HCT116 (cell line): ENCODE measurements around the gene ACVR1. TPM values are rescaled to one million over a fixed set of nuclear protein-coding genes. Genes with fewer than 3 reads are reported as not detected.

Experiments
- ATAC-seq: fragments of 200-7000 bp; cut with Tn5 transposase; 2 replicates; pipeline ENCODE4 v1.9.1; 2020; ENCODE audit warnings: mild to moderate bottlenecking, moderate library complexity
- BruUV-seq: library from RNA; stranded (reverse); fragments of 400-500 nt; replicated peaks from 2 replicates; lab custom pipeline; 2021; lab: Mats Ljungman, UMichigan
- CTCF ChIA-PET: fragments of 300-600 bp; sonication (Branson Sonifier 250); formaldehyde crosslinking; loops from one replicate; lab custom pipeline; 2021; ENCODE audit warnings: antibody characterized with exemption; lab: Charles Lee
- POLR2A ChIA-PET: fragments of 300-600, 350-600 bp; sonication (Branson Sonifier 250); formaldehyde crosslinking; loops from one replicate; lab custom pipeline; 2021; ENCODE audit warnings: antibody characterized with exemption; lab: Charles Lee
- RAD21 ChIA-PET, 2 experiments: fragments of 300-600 bp; sonication (Branson Sonifier 250); formaldehyde crosslinking; loops; one replicate each; lab custom pipeline; 2023; ENCODE audit warnings: low total read pairs in 2 of 2; ENCODE audit not compliant: uncharacterized antibody in 2 of 2, unreplicated experiment in 2 of 2, low non-redundant PET in 1 of 2; lab: Charles Lee
- DNase-seq: peaks from one replicate; pipeline ENCODE4 v3.0.0-alpha.2; 2010; ENCODE audit warnings: low read depth, low spot score
- H2AFZ ChIP-seq: fragments of 200-600 bp; shearing (Covaris generic), sonication (generic); 2 replicates; pipeline ENCODE4 v1.6.1; 2017; ENCODE audit warnings: low read depth, mixed run types, mixed read lengths, antibody characterized with exemption, low read length; ENCODE audit not compliant: poor library complexity, severe bottlenecking
- H3K27ac ChIP-seq: 2 replicates; pipeline ENCODE4 v1.5.1; 2012; ENCODE audit warnings: low read depth, low read length
- H3K27me3 ChIP-seq: fragments of 200-600 bp; sonication (generic); 2 replicates; pipeline ENCODE4 v1.6.1; 2016; ENCODE audit warnings: mixed run types, low read length, mixed read lengths; ENCODE audit not compliant: insufficient read depth
- H3K36me3 ChIP-seq, 2 experiments: fragments of 200-500 bp in 1 of 2; fragments of 200-600 bp in 1 of 2; sonication (Bioruptor generic) in 1 of 2; sonication (generic) in 1 of 2; 2 replicates each; pipeline versions ENCODE4 v1.5.1 to v1.6.1; 2014 to 2016; ENCODE audit warnings: low read length in 2 of 2, inconsistent platforms in 1 of 2, mixed read lengths in 1 of 2, mixed run types in 1 of 2; ENCODE audit not compliant: insufficient read depth in 2 of 2, control insufficient read depth in 1 of 2
- H3K4me1 ChIP-seq, 2 experiments: fragments of 200-600 bp in 1 of 2; sonication (generic) in 1 of 2; 2 replicates each; pipeline versions ENCODE4 v1.5.1 to v1.6.1; 2012 to 2017; ENCODE audit warnings: low read length in 2 of 2, inconsistent platforms in 1 of 2, mild to moderate bottlenecking in 1 of 2, mixed read lengths in 1 of 2, mixed run types in 1 of 2, moderate library complexity in 1 of 2; ENCODE audit not compliant: insufficient read depth in 2 of 2, control insufficient read depth in 1 of 2
- H3K4me2 ChIP-seq: fragments of 200-600 bp; sonication (generic); 2 replicates; pipeline ENCODE4 v1.6.1; 2017; ENCODE audit warnings: mixed run types, low read length, mixed read lengths
- H3K4me3 ChIP-seq, 2 experiments: fragments of 200-600 bp in 1 of 2; sonication (generic) in 1 of 2; replicated peaks in 1 of 2; 2 replicates each; pipeline ENCODE4 v1.5.1; 2011 to 2016; ENCODE audit warnings: low read length in 2 of 2, control low read depth in 1 of 2, low read depth in 1 of 2, mild to moderate bottlenecking in 1 of 2, mixed read lengths in 1 of 2, mixed run types in 1 of 2
- H3K79me2 ChIP-seq: fragments of 200-600 bp; sonication (generic); 2 replicates; pipeline ENCODE4 v1.6.1; 2017; ENCODE audit warnings: mild to moderate bottlenecking, mixed run types, low read length, moderate library complexity, mixed read lengths; ENCODE audit not compliant: insufficient read depth
- H3K9ac ChIP-seq: fragments of 200-600 bp; sonication (generic); 2 replicates; pipeline ENCODE4 v1.6.1; 2016; ENCODE audit warnings: low read length, mixed read lengths
- H3K9me2 ChIP-seq: fragments of 200-600 bp; sonication (generic), shearing (Covaris generic); 2 replicates; pipeline ENCODE4 v1.6.1; 2017; ENCODE audit warnings: mixed run types, mild to moderate bottlenecking, moderate library complexity; ENCODE audit not compliant: insufficient read depth
- H3K9me3 ChIP-seq, 2 experiments: fragments of 200-500 bp in 1 of 2; fragments of 200-600 bp in 1 of 2; sonication (Bioruptor generic) in 1 of 2; sonication (generic) in 1 of 2; 2 replicates each; pipeline ENCODE4 v1.6.1; 2014 to 2017; ENCODE audit warnings: low read length in 2 of 2, mixed read lengths in 2 of 2, inconsistent platforms in 1 of 2, low read depth in 1 of 2, mild to moderate bottlenecking in 1 of 2, mixed run types in 1 of 2, moderate library complexity in 1 of 2; ENCODE audit not compliant: control insufficient read depth in 1 of 2, insufficient read depth in 1 of 2
- H4K20me1 ChIP-seq: fragments of 200-600 bp; sonication (generic), shearing (Covaris generic); 2 replicates; pipeline ENCODE4 v1.6.1; 2017; ENCODE audit warnings: mixed run types, mild to moderate bottlenecking, moderate library complexity; ENCODE audit not compliant: insufficient read depth
- CBX3 ChIP-seq: IDR thresholded peaks from 2 replicates; pipeline ENCODE4 v1.6.1; 2012; ENCODE audit warnings: low read depth
- CTCF ChIP-seq, 3 experiments: fragments of 200-600 bp in 1 of 3; sonication (generic) in 1 of 3; IDR thresholded peaks in 2 of 3; conservative IDR thresholded peaks in 1 of 3; 2 replicates each; pipeline ENCODE4 v1.5.1; 2012 to 2017; ENCODE audit warnings: low read depth in 2 of 3, low read length in 2 of 3, antibody characterized with exemption in 1 of 3, borderline replicate concordance in 1 of 3, control low read depth in 1 of 3, mild to moderate bottlenecking in 1 of 3, mixed read lengths in 1 of 3, mixed run types in 1 of 3, moderate library complexity in 1 of 3; ENCODE audit not compliant: insufficient read depth in 1 of 3
- EZH2 ChIP-seq: fragments of 200-600 bp; sonication (generic); IDR thresholded peaks from 2 replicates; pipeline ENCODE4 v1.6.1; 2017; ENCODE audit warnings: antibody characterized with exemption, mixed run types
- EZH2phosphoT487 ChIP-seq: fragments of 200-600 bp; IDR thresholded peaks from 2 replicates; pipeline ENCODE4 v1.6.1; 2018; ENCODE audit warnings: antibody characterized with exemption, borderline replicate concordance
- FOSL1 ChIP-seq: IDR thresholded peaks from 2 replicates; pipeline ENCODE4 v1.6.1; 2012; ENCODE audit warnings: low read depth
- MAX ChIP-seq: IDR thresholded peaks from 2 replicates; pipeline ENCODE4 v1.6.1; 2012
- POLR2A ChIP-seq: IDR thresholded peaks from 2 replicates; pipeline ENCODE4 v1.7.0; 2011; ENCODE audit warnings: borderline replicate concordance; ENCODE audit not compliant: insufficient read depth, insufficient read length; ENCODE audit errors: extremely low read depth
- POLR2AphosphoS5 ChIP-seq: IDR thresholded peaks from 2 replicates; pipeline ENCODE4 v1.6.1; 2011; ENCODE audit warnings: mild to moderate bottlenecking, low read depth, low read length, moderate library complexity
- RAD21 ChIP-seq: IDR thresholded peaks from 2 replicates; pipeline ENCODE4 v1.6.1; 2012; ENCODE audit warnings: low read depth, mild to moderate bottlenecking
- SP1 ChIP-seq: IDR thresholded peaks from 2 replicates; pipeline ENCODE4 v1.6.1; 2012; ENCODE audit warnings: low read depth
- TCF7L2 ChIP-seq: IDR thresholded peaks from 2 replicates; pipeline ENCODE4 v1.7.0; 2011; ENCODE audit warnings: borderline replicate concordance, inconsistent platforms; ENCODE audit not compliant: insufficient read depth, insufficient read length; ENCODE audit errors: extremely low read depth
- YY1 ChIP-seq: IDR thresholded peaks from 2 replicates; pipeline ENCODE4 v1.6.1; 2011; ENCODE audit warnings: low read length, low read depth, moderate library complexity, mild to moderate bottlenecking; ENCODE audit not compliant: insufficient replicate concordance; ENCODE audit errors: extremely low read depth
- ZNF274 ChIP-seq: fragments of 200-500 bp; sonication (Bioruptor generic); IDR thresholded peaks from 2 replicates; pipeline ENCODE4 v1.6.1; 2014; ENCODE audit warnings: mild to moderate bottlenecking, low read depth, low read length, inconsistent platforms
- intact Hi-C: fragments of 100-400 bp; cut with micrococcal nuclease; formaldehyde crosslinking; loops from 2 replicates; pipeline ENCODE4 v1.10.0; 2022
- total RNA-seq: library from RNA; stranded (reverse); gene quantifications from one replicate; pipeline ENCODE4 v1.2.1, GENCODE V29; 2021; ENCODE audit not compliant: unreplicated experiment

The ACVR1 gene
- total RNA-seq, 1 experiment from 2014 or later = 16.9 TPM

- Histone ChIP-seq H2AFZ (no peak overlapping the region), H3K9me3 (no peaks in the 10 kb centered on the region), H3K4me1 (peaks cover 7 to 20% of the 10 kb centered on the region in 2 experiments; a peak in 3 of 4 replicates), H3K27me3 (no peaks in the 10 kb centered on the region), H3K79me2 (no peaks in the 10 kb centered on the region), H3K4me3 (no peak overlapping the region), H3K36me3 (no peaks in the 10 kb centered on the region), H3K4me2 (peak overlapping the region; percentile 40), H3K27ac (no peak overlapping the region), H3K9ac (no peak overlapping the region), H3K9me2 (no peaks in the 10 kb centered on the region), H4K20me1 (no peaks in the 10 kb centered on the region)
- intact Hi-C loops = no loop called here
- DNase-seq (no peak), ATAC-seq (no peak)
- CTCF ChIA-PET = no interaction called here
- RAD21 ChIA-PET = no interaction called here
- BruUV-seq = no TSS peak
- TF ChIP-seq FOSL1 = no peak
- no peak for TF ChIP-seq YY1
- TF ChIP-seq MAX = no peak
- POLR2A ChIA-PET = no interaction called here
Observed at GRCh38 chr2:157899125-157899839, 23.2 kb upstream of the ACVR1 start.

GRCh38 chr2:157898591-157898996, 22.5 kb upstream of the ACVR1 start:
- ChIA-PET POLR2A (no interaction called here), CTCF (interaction anchor here (0.8 kb wide), 1 partner anchor 22 kb away, joined by 3 read pairs; the partner anchor contains the start of gene ACVR1), RAD21 (no interaction called here)
- ATAC-seq (peak; percentile 88), DNase-seq (peak; percentile 56)
- no peak overlapping the region for H2AFZ ChIP-seq
- H3K79me2 ChIP-seq = no peaks in the 10 kb centered on the region
- H3K27me3 ChIP-seq = no peaks in the 10 kb centered on the region
- H3K4me1 ChIP-seq = peaks cover 7 to 20% of the 10 kb centered on the region in 2 experiments; a peak in 3 of 4 replicates
- H3K4me2 ChIP-seq = peak overlapping the region; percentile 40
- H3K4me3 ChIP-seq = no peak overlapping the region
- H3K9ac ChIP-seq = no peak overlapping the region
- H3K27ac ChIP-seq = no peak overlapping the region
- no TSS peak for BruUV-seq
- no peaks in the 10 kb centered on the region for H3K36me3 ChIP-seq
- intact Hi-C loops = no loop called here
- H4K20me1 ChIP-seq = no peaks in the 10 kb centered on the region
- H3K9me3 ChIP-seq = no peaks in the 10 kb centered on the region
- no peaks in the 10 kb centered on the region for H3K9me2 ChIP-seq
- TF ChIP-seq RAD21 (peak; percentile 13; the same call in 1 of the 2 replicates), SP1 (peak; percentile 66), TCF7L2 (peak; percentile 92), CTCF (IDR thresholded peaks at IDR 0.05 in 2 of 3, conservative IDR thresholded peaks at IDR 0.05 in 1 of 3; ENCODE audit: borderline replicate concordance in 1 of 3, insufficient read depth in 1 of 3, low read depth in 2 of 3, low read length in 2 of 3) (no peak), EZH2 (no peak), POLR2AphosphoS5 (no peak), EZH2phosphoT487 (no peak), CBX3 (peak; percentile 43; the same call in 1 of the 2 replicates), ZNF274 (no peak), FOSL1 (peak; percentile 84), YY1 (peak; percentile 16), POLR2A (no peak)
